Effector CD8-positive, alpha-beta T cell (primary cell): ENCODE data around the gene POU6F2.

Experiments used
- DNase-seq: peaks from one replicate; lab custom pipeline; 2025; lab: John Stamatoyannopoulos, UW

The POU6F2 gene

GRCh38 chr7:39252916-39253315 lies 275.2 kb downstream of the POU6F2 start:
- DNase-seq = no peak

- no peak for DNase-seq
Measured at GRCh38 chr7:39259391-39260003, 281.8 kb downstream of the POU6F2 start.

- DNase-seq = no peak
Measured at GRCh38 chr7:39260279-39260844, 282.7 kb downstream of the POU6F2 start.

- no peak for DNase-seq
Measured at GRCh38 chr7:39261771-39262170, 284.1 kb downstream of the POU6F2 start.

- DNase-seq = no peak
Measured at GRCh38 chr7:39265641-39266591, 288.2 kb downstream of the POU6F2 start.

- DNase-seq = no peak
Measured at GRCh38 chr7:39269034-39269433, 291.3 kb downstream of the POU6F2 start.

GRCh38 chr7:39270018-39270417 lies 292.3 kb downstream of the POU6F2 start:
- DNase-seq = no peak

GRCh38 chr7:39271402-39271801 lies 293.7 kb downstream of the POU6F2 start:
- no peak for DNase-seq

- DNase-seq = no peak
Measured at GRCh38 chr7:39272111-39272510, 294.4 kb downstream of the POU6F2 start.

GRCh38 chr7:39272691-39273090 lies 295.0 kb downstream of the POU6F2 start:
- DNase-seq = no peak

- no peak for DNase-seq
Measured at GRCh38 chr7:39280337-39280736, 302.6 kb downstream of the POU6F2 start.

- no peak for DNase-seq
Measured at GRCh38 chr7:39285256-39285655, 307.5 kb downstream of the POU6F2 start.

GRCh38 chr7:39288303-39288702 lies 310.6 kb downstream of the POU6F2 start:
- no peak for DNase-seq

- no peak for DNase-seq
Measured at GRCh38 chr7:39291628-39292410, 314.1 kb downstream of the POU6F2 start.

- DNase-seq = no peak
Measured at GRCh38 chr7:39293056-39293823, 315.5 kb downstream of the POU6F2 start.

GRCh38 chr7:39294022-39294421 lies 316.3 kb downstream of the POU6F2 start:
- no peak for DNase-seq

- DNase-seq = no peak
Measured at GRCh38 chr7:39295796-39296195, 318.1 kb downstream of the POU6F2 start.

- no peak for DNase-seq
Measured at GRCh38 chr7:39299695-39300094, 322.0 kb downstream of the POU6F2 start.

- DNase-seq = no peak
Measured at GRCh38 chr7:39300276-39300675, 322.6 kb downstream of the POU6F2 start.

- DNase-seq = no peak
Measured at GRCh38 chr7:39301543-39301942, 323.8 kb downstream of the POU6F2 start.

- DNase-seq = no peak
Measured at GRCh38 chr7:39304178-39304577, 326.5 kb downstream of the POU6F2 start.
